ENCODE measurements around the gene KIF16B. TPM values are rescaled to one million over a fixed set of nuclear protein-coding genes. Genes with fewer than 3 reads are reported as not detected.
A peak's percentile ranks its signal among the peaks of the same experiment; 100 is the strongest.

Gene KIF16B
- total and polyA plus RNA-seq, 2 experiments from 2014 or later, result 6.5 to 11.1 TPM

- Histone ChIP-seq H3K79me2 (replicated peaks; ENCODE audit: insufficient read depth) (no peaks in the 10 kb centered on the region), H3K4me2 (no peak overlapping the region), H3K4me1 (ENCODE audit: insufficient read depth) (no peaks in the 10 kb centered on the region), H2AFZ (no peak overlapping the region), H3K9me2 (ENCODE audit: insufficient read depth) (0 out of 2 replicates have a peak, but pooled peaks cover 3% of the 10 kb centered on the region), H3K27me3 (ENCODE audit: insufficient read depth) (no peaks in the 10 kb centered on the region), H3K27ac (ENCODE audit: low read depth) (no peak overlapping the region), H3F3A (replicated peaks; ENCODE audit: low read depth) (no peaks in the 10 kb centered on the region), H4K20me1 (replicated peaks; ENCODE audit: insufficient read depth) (no peaks in the 10 kb centered on the region), H3K36me3 (ENCODE audit: insufficient read depth) (no peaks in the 10 kb centered on the region), H3K4me3 (no peak overlapping the region)
- DNase-seq (ENCODE audit: low spot score) (peak; percentile 72), ATAC-seq (peak; percentile 74)
- TF ChIP-seq REST (IDR thresholded peaks at IDR 0.05; ENCODE audit: unreplicated experiment), result no peak
- no peak for TF ChIP-seq POLR2AphosphoS5 (IDR thresholded peaks at IDR 0.05; ENCODE audit: low read depth)
- TF ChIP-seq ZNF462 (CRISPR knock-in tag; IDR thresholded peaks at IDR 0.05), result no peak
- TF ChIP-seq ZNF114 (CRISPR knock-in tag; IDR thresholded peaks at IDR 0.05), result no peak
- no peak for TF ChIP-seq EZH2 (IDR thresholded peaks at IDR 0.05; ENCODE audit: low read depth, unreplicated experiment)
- TF ChIP-seq ZNF331 (CRISPR knock-in tag; IDR thresholded peaks at IDR 0.05; ENCODE audit: low read depth), result no peak
- TF ChIP-seq EZH2phosphoT487 (IDR thresholded peaks at IDR 0.05; ENCODE audit: unreplicated experiment), result no peak
- peak; percentile 69 to 78 for TF ChIP-seq CTCF (conservative IDR thresholded peaks at IDR 0.05; ENCODE audit: low read depth in 2 of 2)
- H3K27me3 Mint-ChIP-seq (ENCODE audit: insufficient read depth, low read depth, poor library complexity), result peaks cover 2% of the 10 kb centered on the region
- H3K4me1 Mint-ChIP-seq, result no peaks in the 10 kb centered on the region
- no peak overlapping the region for H3K4me3 Mint-ChIP-seq
- peaks cover 5% of the 10 kb centered on the region; the same call in 1 of the 3 replicates for H3K36me3 Mint-ChIP-seq (ENCODE audit: low read depth)
- H3K9me3 Mint-ChIP-seq, result no peaks in the 10 kb centered on the region
- no peak overlapping the region for H3K27ac Mint-ChIP-seq
These were observed 97.2 kb downstream of the KIF16B start for GRCh38 chr20:16476032-16476431.

Data from GM23338 (cell line).